ENCODE measurements around the gene PSMB5. TPM values are rescaled to one million over a fixed set of nuclear protein-coding genes. Genes with fewer than 3 reads are reported as not detected.

The PSMB5 gene
- total RNA-seq, 1 experiment from 2014 or later = 162 TPM

DNA sequence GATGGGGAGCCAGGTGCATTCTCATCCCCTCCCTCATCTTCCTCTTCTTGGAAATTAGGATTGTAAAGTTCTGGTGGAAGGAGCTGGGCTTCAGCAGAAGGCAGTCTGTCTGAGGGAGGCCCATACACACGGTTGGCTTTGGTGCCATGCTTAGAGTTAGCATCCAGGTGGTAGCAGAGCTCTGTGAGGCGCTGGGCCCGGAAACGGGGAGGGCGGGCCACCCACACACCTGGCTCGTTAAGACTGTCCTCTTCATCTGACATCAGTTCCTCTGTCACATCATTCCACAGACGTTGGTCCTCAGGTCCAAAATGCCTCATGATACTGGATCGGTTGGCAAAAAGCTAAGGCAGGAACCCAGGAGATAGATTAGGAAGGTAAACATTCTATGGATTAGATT is 47.4 kb downstream of the PSMB5 start:
- peaks cover 6% of the 10 kb centered on the region for H3K4me1 Mint-ChIP-seq (ENCODE audit: insufficient read depth, unreplicated experiment)
- CTCF ChIA-PET = interaction anchor here (0.6 to 24.6 kb wide), 26 partner anchors 10 to 148 kb away, joined by 3 to 620 read pairs (median 12); partner anchors contain the start of genes ACIN1, CDH24, HAUS4 and PRMT5
- no TSS peak for BruUV-seq (replicated peaks)
- no peaks in the 10 kb centered on the region for H3K27me3 Mint-ChIP-seq (ENCODE audit: insufficient read depth, unreplicated experiment)
- H3K9me3 Mint-ChIP-seq (ENCODE audit: unreplicated experiment) = no peaks in the 10 kb centered on the region
- no peak overlapping the region for H3K27ac Mint-ChIP-seq (ENCODE audit: low read depth, unreplicated experiment)
- intact Hi-C loops (cut with micrococcal nuclease) = no loop called here
- POLR2A ChIA-PET = interaction anchor here (0.9 to 12.7 kb wide), 13 partner anchors 10 to 108 kb away, joined by 3 to 133 read pairs (median 9); partner anchors contain the start of genes ACIN1, C14orf119, CDH24 and HAUS4
- peaks cover 39% of the 10 kb centered on the region for H3K36me3 Mint-ChIP-seq (ENCODE audit: insufficient read depth, unreplicated experiment)
- no peak for TF ChIP-seq CTCF (IDR thresholded peaks at IDR 0.05; ENCODE audit: unreplicated experiment)
- no peak for DNase-seq (ENCODE audit: unreplicated experiment)
- no peak overlapping the region for H3K4me3 Mint-ChIP-seq (ENCODE audit: unreplicated experiment)

DNA sequence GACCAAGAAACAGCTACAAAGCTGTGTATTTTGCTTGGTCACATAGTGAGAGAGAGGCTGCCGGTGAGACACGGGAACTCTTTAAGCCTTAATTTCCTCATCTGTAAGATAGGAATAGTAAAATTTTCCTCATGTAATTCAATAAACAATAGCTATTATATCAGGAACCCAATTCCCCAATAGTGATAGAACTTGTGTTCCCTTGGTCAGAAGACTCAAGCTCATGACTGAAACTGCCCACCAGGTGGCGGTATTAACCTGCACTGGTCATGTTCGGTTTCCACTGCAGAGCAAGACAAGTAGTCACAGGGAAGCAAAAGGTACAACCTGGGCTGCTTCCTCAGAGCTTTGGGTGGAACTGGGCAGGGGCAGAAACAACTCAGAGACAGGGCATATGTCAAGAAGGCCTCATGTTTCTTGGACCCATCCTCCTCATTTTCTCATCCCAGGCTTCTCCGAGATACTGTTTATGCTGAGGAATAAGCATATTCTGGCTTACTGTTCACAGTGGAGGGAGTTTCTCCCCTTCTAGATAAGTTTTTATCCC is 48.1 kb downstream of the PSMB5 start:
- ChIA-PET CTCF (interaction anchor here (0.6 to 24.6 kb wide), 56 partner anchors 9 to 1410 kb away, joined by 3 to 620 read pairs (median 5); partner anchors contain the start of genes ACIN1, CDH24, HAUS4 and PRMT5), POLR2A (interaction anchor here (0.6 to 12.7 kb wide), 22 partner anchors 9 to 431 kb away, joined by 3 to 133 read pairs (median 4); partner anchors contain the start of genes ACIN1, C14orf119, CDH24 and HAUS4)
- H3K4me1 Mint-ChIP-seq (ENCODE audit: insufficient read depth, unreplicated experiment) = peaks cover 6% of the 10 kb centered on the region
- H3K27ac Mint-ChIP-seq (ENCODE audit: low read depth, unreplicated experiment) = no peak overlapping the region
- H3K4me3 Mint-ChIP-seq (ENCODE audit: unreplicated experiment) = no peak overlapping the region
- DNase-seq (ENCODE audit: unreplicated experiment) = peak; percentile 87
- peak; percentile 75 for TF ChIP-seq CTCF (IDR thresholded peaks at IDR 0.05; ENCODE audit: unreplicated experiment)
- BruUV-seq (replicated peaks) = no TSS peak
- no peaks in the 10 kb centered on the region for H3K9me3 Mint-ChIP-seq (ENCODE audit: unreplicated experiment)
- intact Hi-C loops (cut with micrococcal nuclease) = loop anchor here (1.0 kb wide), 2 partner anchors 72 to 123 kb away; no protein-coding TSS in a partner anchor
- no peaks in the 10 kb centered on the region for H3K27me3 Mint-ChIP-seq (ENCODE audit: insufficient read depth, unreplicated experiment)
- peaks cover 32% of the 10 kb centered on the region for H3K36me3 Mint-ChIP-seq (ENCODE audit: insufficient read depth, unreplicated experiment)

DNA sequence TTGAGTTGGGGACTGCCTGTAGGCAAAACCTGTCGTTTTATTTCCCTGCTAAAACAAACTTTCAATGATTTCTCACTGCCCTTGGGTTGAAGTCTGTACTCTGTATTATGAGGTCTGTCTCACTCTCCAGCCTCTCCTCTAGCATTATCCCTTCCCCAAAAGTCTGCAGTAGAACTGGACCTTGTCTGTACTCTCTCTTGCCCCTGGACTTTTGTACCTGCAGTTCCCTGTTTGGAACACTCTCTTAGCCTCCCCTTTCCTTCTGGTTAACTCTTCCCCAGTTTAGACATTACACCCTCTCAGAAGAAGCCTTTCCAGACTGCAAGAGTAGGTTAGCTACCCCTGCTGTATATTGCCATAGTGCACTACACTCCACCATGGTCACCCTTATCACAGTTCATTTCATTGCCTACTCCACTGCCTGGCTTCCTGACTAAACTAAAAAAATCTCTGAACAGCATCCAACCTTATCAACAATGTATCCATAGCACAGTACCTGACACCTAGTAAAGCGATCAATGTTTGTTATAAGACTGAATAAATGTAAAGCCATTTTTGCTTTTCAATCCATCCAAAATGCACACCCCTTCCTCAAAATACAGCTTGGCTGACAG is 48.7 kb downstream of the PSMB5 start:
- TF ChIP-seq CTCF (IDR thresholded peaks at IDR 0.05; ENCODE audit: unreplicated experiment) = no peak
- peaks cover 26% of the 10 kb centered on the region for H3K36me3 Mint-ChIP-seq (ENCODE audit: insufficient read depth, unreplicated experiment)
- H3K27me3 Mint-ChIP-seq (ENCODE audit: insufficient read depth, unreplicated experiment) = no peaks in the 10 kb centered on the region
- intact Hi-C loops (cut with micrococcal nuclease) = loop anchor here (1.0 kb wide), 2 partner anchors 72 to 123 kb away; no protein-coding TSS in a partner anchor
- ChIA-PET POLR2A (interaction anchor here (0.7 to 12.7 kb wide), 24 partner anchors 8 to 431 kb away, joined by 3 to 133 read pairs (median 4); partner anchors contain the start of genes ACIN1, C14orf119, CDH24 and HAUS4), CTCF (interaction anchor here (0.5 to 24.6 kb wide), 57 partner anchors 9 to 1410 kb away, joined by 3 to 620 read pairs (median 5); partner anchors contain the start of genes ACIN1, CDH24, HAUS4 and PRMT5)
- H3K27ac Mint-ChIP-seq (ENCODE audit: low read depth, unreplicated experiment) = no peak overlapping the region
- H3K9me3 Mint-ChIP-seq (ENCODE audit: unreplicated experiment) = no peaks in the 10 kb centered on the region
- peaks cover 6% of the 10 kb centered on the region for H3K4me1 Mint-ChIP-seq (ENCODE audit: insufficient read depth, unreplicated experiment)
- H3K4me3 Mint-ChIP-seq (ENCODE audit: unreplicated experiment) = no peak overlapping the region
- no TSS peak for BruUV-seq (replicated peaks)
- no peak for DNase-seq (ENCODE audit: unreplicated experiment)

Data from MCF 10A (cell line).